NCI-H2227 (cell line): ENCODE measurements around the gene HOXA3.

ENCODE experiments used
- DNase-seq: peaks from one replicate; lab custom pipeline; 2025; ENCODE audit not compliant: unreplicated experiment; lab: John Stamatoyannopoulos, UW

HOXA3 gene

DNA sequence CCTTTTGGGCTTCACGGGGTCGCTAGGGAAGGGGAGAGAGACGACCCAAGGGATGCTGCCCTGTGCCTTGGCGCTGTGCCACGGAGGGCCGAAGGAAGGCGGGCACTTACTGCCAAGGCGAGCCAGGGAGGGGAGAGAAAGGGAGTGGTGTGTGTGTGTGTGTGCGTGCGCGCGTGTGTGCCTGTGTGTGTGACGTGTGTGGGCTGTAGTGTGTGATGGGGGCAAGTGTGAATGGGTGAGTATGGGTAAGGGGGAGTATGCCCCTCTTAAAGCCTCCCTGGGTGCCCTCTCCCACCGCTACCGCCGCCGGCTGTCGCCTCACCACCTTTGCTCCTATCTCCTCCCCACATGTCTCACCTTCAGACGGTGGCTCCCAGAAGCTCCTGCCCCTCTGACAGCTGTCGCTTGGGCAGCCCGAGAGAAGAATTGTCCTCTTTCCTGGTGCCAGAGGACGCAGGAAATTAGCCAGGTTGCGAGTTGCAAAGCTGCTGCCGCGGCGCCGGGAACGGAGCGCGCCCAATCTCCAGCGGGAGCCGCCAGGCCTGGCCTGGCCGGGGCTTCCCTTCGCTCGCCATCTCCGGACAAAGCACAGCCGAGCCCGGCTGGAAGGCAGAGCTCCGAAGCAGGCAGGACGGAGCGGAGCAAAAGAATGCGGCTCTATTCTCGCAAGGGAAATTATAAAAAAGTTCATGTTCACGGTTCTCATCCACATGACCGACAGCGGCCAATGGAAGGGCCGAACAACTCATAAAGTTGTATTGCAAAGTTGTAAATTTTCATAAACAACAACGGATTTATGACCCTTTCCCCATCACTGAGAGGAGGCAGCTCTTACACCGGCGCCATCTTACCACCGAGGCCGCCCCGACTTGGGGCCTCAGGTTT lies at the start of gene HOXA3:
Gene HOXA3 (minus strand): TSS at position 653 of the 885 bp plus-strand sequence. CDS start 41,943 bp downstream, outside the sequence.
- peak; percentile 10 for DNase-seq

DNA sequence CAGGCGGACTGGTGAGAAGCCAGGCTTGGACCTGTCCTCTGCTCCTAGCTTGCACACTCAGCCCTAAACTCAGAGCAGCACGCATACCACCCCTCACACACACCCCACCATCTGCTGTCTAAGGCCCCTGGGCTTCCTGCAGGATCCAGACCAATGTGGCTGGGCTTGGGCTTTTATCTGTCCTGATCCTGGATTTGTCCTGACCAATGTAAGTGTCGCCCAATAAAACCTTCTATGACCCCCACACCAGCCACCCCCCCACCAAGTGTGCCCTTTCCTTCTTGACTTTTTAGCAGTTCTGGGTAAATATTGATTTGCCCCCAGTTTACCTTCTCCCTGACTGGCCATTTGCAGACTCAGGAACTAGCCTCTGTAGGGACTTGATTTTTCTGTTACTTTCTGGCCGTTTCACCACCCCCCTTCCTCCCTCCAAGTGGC lies 49.2 kb upstream of the HOXA3 start:
- no peak for DNase-seq

DNA sequence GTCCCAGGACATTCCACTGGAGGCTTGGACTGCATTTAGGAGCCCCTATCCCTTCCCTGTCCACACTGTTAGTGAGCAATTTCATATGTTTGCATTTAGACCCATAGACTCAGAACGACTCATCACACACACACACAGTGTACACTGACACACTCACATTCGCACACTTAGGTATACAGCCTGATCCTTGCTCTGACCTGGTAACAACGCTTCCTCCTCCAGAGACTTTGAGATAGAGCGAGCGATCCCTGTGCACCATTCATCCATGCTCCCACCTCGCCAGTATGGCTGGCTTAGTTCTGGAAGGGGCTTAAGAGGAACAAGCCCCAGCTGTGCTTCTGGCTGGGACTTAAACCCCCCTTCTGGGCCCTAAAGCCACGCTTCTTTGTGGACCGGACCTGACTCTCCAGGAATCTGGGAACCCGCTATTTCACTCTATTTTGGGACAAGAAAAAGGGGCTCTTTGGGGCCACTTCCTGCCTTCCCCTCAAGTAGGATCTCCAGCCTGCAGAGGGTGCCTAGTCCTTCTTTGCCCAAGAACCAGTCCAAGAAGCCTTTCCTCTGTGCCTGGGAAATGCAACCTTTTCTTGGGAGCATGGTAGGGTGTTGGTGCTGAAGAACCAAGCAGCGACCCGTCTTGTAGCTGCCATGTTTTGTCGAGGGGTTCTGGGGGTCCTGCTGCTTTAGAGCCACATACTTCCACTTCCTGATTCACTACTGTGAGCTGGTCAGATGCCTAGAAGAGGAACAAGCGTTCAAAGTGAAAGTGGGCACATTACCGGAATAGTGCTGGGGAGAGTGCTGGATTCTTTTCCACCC lies 48.6 kb upstream of the HOXA3 start:
- DNase-seq = no peak

DNA sequence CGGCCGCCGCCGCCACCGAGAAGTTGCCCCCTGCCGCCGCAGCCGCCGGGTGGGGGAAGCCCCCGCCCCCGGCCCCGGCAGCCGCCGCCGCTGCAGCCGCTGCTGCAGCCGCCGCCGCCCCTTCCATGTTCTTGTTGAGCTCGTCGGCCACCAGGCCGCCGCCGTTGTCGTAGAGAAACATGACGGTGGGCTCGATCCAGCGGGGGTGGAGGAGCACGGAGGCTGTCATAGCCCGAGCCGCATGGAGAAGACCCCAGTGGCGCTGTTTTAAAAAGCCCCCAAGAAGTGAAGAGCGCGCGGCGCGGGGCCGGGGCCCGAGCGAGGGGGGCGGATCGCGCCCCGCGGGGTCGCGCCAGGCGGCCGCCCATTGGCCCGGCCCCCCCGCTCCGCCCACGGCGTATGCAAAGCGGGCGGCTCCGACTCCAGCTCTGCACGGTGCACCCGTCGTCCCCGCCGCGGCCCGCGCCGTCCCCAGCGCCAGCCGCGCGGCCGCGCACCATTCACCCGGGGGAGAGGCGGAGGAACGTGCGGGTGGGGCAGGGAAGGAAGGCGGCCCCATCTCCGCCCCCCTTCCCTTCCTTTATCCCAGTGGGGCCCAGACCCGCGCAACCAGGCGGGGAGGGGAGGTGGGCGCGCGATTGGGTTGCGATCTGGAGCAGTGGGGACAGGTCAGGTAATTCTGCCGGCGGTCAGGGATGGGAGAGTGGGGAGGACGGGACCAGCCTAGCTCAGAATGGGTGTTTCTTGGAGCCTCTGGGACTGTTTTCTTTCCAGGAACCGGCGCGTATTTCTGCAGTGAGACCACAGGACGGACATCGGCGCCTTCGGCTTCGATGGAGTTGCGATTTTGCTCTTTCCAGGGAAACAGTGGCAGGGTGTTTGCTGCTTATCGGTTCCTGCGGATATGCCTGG lies 47.7 kb upstream of the HOXA3 start, which contains the start of gene HOXA13:
Gene HOXA13 (minus strand): TSS at position 243 of the 912 bp plus-strand sequence. CDS start 14 bp downstream, at position 229.
- peak; percentile 47 for DNase-seq

DNA sequence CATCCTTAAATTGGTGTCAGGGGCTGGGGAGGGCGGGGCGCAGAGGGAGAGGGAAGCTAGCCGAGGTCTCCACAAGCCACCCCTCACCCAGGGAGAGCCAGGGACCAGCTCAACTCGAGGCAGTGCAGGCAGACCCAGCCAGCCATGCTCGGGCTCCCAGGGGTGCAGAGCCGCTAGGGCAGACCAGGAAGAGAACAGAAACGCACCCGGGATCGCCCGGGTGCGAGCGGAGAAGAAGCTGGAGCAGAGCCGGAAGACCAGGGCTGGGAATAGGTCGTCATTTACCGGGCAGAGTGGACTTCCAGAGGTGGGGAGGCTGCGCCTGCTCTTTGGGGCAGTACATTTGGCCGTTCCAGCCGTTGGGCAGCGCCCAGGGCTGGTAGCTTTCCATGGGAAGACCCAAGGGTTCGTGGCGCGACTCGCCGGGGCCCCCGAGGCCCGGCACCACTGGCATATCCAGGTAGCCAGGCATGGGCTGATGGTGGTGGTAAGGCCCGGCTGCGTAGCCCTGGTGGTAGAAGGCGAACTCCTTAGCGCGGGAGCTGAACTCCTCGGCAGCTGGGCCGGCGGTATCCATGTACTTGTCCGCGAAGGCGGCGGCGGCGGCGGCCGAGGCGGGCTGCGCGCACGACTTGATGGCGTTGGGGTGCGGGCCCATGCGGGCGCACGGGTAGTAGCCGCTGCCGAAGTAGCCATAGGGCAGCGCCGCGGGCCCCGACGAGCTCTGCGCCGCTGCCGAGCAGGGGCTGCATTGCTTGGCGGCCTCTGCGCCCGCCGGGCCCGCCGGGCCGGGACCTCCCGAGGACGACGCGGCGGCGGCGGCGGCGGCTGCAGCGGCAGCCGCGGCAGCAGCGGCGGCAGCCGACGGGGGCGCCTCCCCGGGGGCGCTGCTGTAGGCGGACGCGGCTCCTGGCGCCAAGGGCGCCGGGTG lies 46.8 kb upstream of the HOXA3 start:
- no peak for DNase-seq

DNA sequence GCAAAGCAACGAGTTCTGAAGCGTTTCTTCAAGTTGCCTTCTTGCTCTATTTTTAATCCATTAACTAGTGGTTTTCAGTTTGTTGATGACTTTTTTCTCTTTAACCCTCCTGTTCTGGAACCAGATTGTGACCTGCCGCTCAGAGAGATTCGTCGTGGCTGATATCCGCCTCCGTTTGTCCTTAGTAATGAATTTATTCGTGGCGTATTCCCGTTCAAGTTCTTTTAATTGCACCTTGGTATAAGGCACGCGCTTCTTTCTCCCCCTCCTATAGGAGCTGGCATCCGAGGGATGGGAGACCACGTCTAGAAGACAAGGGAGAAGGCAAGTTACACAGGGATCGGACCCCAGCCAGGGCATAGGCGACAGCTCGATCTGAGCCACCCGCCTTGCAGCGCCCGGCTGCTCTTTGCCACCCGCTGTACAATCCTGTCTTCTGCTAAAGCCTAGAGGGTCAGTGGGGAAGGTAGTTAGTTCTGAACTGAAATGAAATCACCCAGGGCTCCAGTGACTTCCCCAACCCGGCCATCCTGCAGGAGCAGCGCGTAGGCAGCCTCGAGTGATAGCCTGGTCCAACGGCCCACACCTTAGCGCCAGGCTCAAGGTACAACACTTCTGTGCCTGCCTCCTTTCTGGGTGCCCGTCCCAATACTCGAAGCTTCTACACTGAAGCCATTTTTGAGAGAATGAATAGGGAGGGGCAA lies 45.9 kb upstream of the HOXA3 start:
- no peak for DNase-seq

DNA sequence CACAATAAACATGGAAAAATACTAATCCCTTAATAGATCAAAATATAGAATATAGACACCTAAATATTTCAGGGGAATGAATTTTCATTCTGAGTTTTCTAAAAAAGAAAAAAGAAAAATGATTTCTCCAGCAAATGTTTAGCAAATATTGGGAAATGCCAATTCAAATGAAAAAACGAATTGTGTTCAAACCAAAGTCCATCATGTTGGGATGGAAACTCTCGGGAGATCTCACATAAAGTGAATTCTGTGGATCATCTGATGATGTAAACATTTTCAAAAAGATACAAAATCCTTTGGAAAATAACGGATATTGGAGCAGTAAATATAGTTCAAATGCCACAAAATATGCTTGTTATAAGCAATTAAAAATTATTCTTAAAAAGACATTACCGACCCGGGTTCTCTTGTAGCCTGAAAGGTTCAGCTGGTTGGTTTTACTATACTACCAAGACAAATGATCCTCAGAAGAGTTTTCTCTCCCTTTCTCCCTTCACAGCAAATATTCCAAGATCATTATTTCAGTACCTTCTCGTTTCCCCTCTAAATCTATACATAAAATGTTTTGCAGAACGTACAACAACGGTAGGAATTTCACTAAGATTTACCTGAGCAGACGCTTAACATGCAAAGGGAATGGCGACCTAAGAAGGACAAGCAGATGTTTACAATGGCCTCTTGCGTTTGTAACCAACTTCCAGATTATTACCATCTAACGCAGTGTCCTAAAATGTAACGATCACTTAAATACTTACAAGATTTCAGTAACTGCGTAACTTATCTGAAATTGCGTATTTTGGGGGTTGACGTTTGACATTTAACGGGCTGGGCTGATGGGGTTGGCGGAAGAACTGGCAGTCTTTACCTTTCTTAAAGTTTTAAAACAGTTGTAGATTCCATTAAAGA lies 45.0 kb upstream of the HOXA3 start:
- no peak for DNase-seq

DNA sequence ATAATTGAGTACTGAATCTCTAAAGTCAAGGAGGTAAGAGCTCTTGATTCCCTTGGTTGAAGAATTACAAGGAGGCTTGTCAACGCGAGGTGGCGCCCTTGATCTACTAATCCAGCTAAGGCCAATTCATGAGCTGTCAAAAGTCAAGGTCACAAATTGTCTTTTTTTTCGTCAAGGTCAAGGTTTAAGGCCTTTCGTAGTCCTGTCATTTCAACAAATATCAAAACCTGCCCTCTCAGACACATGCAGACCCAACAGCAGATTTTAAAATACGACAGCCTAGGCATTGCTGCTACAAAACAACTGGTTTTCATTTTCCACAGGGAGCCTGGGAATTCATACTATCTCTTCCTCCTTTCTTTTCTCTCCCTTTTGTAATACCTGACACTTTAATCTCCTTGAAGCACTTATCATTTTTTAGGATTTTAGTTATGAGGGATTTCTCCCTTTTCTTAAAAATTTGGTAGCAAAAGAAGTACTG lies 43.9 kb upstream of the HOXA3 start:
- DNase-seq = peak; percentile 69

DNA sequence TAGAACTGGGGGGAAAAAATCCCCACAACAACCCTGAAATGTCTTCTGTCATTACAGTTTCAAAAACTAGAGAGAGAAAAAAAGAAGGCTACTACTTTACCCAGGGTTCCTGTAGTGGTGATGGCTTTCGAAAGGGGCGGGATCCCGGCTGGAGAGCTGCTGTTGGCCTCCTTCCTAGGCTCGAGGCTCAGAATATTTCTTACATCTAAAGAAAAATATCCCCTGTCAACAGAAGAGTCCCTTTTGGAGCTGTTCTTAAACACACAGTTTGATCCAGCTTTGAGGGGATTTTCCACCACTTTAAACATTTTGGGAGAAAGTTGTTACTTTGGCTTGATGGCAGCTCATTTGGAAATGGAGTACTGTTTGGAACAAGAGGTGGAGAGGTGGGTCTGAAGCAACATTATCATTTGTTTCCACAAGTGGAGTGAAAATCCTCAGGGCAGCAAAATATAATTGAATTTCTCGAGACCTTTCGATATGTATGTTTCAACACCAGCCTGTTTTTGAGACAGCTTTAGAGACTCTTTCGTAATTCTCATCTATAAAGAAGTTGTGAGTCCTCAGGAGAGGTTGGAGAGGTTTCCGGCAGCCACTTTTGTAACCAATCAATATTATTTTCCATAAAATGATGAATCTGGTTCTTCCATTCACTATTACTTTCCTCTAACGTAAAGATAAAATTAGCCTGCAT lies 42.5 kb upstream of the HOXA3 start:
- DNase-seq = no peak

DNA sequence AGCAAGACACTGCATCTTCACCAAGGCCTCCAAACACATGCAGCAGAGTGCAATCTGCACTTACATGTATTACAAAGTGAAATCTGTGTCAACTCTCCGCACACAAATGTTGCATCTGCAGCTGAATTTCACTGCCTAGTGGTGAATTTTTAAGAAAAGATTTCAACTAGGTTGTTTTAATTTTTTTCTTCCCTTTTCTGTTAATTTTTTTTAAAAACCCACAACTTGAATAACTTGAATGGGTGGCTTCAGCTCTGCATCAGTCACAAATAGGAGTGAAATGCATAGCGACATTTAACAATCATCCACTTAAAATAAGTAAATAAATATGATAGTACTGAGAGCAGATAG lies 41.6 kb upstream of the HOXA3 start:
- DNase-seq = no peak

DNA sequence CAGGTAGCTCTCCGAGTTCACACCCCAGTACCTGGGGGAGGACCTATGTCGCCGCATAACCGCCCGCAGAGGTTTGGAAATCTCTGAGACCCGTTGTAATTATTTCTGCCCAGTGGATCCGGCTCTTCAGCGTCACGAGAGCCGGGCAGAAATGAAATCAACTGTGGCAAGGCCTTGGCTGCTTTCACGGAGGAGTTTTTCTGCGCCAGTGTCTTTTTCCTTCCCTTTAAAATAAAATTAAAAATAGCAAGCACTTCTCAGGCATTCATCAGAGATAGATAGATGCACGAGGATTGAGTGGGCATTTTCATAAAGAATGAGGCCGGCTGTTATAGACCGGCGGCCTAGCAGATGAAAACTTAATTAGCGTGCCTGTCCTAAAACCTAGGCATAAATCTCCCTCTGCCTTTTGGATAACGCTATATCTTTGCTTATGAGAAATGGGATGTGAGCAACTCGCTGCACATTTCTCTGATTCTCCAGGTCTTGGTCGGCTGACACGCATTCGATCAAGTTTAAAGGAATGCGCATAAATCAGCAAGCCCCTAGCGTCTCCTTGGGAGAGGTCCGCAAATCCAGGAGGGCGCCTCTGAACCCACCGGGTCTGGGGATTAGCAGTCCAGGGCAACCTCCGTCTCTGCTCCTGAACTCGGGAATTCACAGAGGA lies 41.1 kb upstream of the HOXA3 start:
- DNase-seq = no peak

DNA sequence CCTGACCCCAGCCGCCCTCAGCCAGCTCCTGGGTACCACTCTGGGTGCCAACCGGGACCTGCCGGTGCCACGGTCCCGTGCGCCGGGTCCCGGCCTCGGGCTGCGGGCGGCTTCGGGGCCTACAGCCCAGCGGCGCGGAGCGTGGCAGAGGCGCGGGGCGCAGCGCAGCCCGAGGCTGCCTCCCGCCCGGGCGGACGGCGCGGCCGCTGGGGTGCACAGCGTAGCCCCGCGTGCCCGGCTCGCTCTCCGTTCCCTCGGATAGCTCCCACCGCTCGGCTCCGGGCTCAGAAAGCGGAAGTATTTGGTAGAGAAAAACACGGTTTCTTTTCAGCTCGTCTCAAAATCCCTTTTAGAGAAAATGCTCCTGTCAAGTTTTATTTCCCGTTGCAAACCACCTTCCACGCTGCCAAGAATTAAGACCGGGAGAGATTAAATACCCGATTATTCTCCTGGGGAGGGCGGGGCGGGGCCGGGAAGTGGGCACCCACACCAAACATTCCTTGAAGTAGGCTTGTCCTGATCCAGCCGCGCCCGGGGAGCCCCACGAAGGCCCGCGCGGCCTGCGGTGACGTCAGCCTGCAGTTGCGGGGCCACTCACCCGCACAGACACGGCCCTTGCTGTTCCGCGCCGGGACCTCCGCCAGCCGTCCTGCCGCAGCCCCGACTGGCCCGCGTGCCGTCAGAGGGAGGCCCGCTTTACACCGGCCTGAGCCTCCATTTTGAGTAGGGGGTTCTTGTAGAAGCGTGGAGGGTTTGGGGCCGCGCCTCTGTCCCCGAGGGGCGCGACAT lies 40.4 kb upstream of the HOXA3 start:
- DNase-seq = no peak

DNA sequence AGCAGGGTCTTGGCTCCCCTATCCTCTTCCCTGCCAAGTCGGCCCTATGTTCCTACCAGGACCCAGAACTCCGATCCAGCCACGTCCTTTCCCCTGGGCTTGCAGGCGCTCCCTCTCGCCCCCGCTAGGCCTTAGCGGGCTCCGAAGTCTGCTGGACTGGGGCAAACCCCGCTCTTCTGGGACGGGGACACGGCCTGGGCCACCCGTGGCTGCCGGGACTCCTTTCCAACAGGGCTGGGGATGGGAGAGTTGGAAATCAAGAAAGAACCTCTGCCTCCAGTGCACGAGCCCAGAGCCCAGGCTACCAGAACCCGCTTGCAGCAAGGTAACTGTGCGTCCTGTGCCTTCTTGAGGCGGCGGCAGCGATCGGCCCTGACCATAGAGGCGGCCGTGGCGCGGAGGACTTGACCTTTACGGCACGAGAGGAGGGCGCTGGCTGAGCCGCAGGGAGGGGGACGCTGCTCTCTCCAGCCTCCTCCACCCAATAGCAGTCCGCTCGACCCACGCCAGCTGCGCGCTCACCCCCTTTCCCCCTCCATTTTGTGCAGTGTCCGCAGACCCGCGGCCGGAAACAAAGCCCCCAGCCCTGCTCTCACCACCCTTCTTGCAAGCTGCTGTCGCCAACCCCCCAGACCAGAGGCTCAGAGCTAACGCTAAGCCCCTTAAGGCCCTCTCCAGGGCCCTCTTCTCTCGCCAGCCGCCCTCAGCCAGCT lies 39.6 kb upstream of the HOXA3 start:
- DNase-seq = no peak

DNA sequence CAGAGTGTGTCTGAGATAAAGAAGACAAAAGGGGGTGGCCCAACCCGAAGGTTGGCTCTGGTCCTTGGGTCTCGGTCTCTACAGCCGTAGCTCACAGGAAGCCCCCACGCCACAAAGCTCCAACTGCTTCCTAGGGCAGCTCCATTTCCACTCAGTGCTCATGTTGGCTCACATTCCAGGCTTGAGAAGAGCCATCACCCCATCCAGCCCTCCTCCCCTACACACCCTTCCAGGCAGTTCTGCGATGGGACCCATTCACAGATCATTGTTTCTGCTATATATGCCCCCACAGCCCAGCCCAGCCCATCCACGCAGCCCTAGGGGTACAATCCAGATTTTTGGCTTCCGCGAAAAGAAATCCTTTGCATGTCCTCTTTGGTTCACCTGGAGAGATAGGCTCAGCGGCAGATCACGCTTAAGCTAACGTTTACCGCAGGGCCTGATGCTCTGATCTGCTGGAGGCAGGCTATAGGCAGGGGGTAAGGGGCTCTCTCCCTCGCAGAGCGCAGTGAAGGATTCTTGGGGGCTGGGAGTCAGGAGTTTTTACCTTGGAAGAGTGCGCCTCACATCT lies 38.9 kb upstream of the HOXA3 start:
- DNase-seq = no peak
